Right renal cortex interstitium (tissue), 3 donors: ENCODE results near the gene RAB5B. TPM values are rescaled to one million over a fixed set of nuclear protein-coding genes. Genes with fewer than 3 reads are reported as not detected.

Experiments used
- DNase-seq, 3 donors: peaks; one replicate each; pipeline ENCODE4 v3.0.0-alpha.2; 2013; ENCODE audit warnings: low read depth in 3 of 3, low spot score in 2 of 3
- polyA plus RNA-seq, 3 donors: library from polyadenylated mRNA; unstranded; fragments of 120-200 nt; gene quantifications; one replicate each; pipeline ENCODE4 v1.2.1, GENCODE V29; 2013; ENCODE audit not compliant: insufficient read length in 3 of 3

Gene RAB5B
- polyA plus RNA-seq, 3 donors, result 160 to 162 (median 161) TPM

- DNase-seq, result peak in 2 of 3 donors; percentile 73 to 80
These were observed 33.7 kb upstream of the RAB5B start for GRCh38 chr12:55940065-55940732.

GRCh38 chr12:55942055-55942454, 31.8 kb upstream of the RAB5B start:
- DNase-seq, result no peak

GRCh38 chr12:55942577-55943136, 31.2 kb upstream of the RAB5B start:
- no peak for DNase-seq

- DNase-seq, result no peak
These were observed 27.3 kb upstream of the RAB5B start for GRCh38 chr12:55946553-55946952.

- DNase-seq, result no peak
These were observed 18.5 kb upstream of the RAB5B start for GRCh38 chr12:55955344-55955743.

GRCh38 chr12:55955800-55956508, 17.9 kb upstream of the RAB5B start:
- DNase-seq, result no peak

- no peak for DNase-seq
These were observed 16.6 kb upstream of the RAB5B start for GRCh38 chr12:55957106-55957859.

- no peak for DNase-seq
These were observed 10.1 kb upstream of the RAB5B start for GRCh38 chr12:55963760-55964159.

GRCh38 chr12:55965240-55965639, 8.6 kb upstream of the RAB5B start:
- DNase-seq, result no peak

- DNase-seq, result no peak
These were observed 7.9 kb upstream of the RAB5B start, which contains the start of gene PMEL for GRCh38 chr12:55965941-55966407. PMEL (minus strand) TSS chr12:55966042; CDS start chr12:55966011, 31 bp downstream.

- peak; percentile 72 to 85 (median 79) for DNase-seq
These were observed 7.2 kb upstream of the RAB5B start, which contains the start of gene CDK2 for GRCh38 chr12:55966408-55967281. CDK2 (plus strand) TSS chr12:55966830; CDS start chr12:55967009, 179 bp downstream.

GRCh38 chr12:55969356-55969755, 4.5 kb upstream of the RAB5B start:
- no peak for DNase-seq

- DNase-seq, result no peak
These were observed 3.1 kb upstream of the RAB5B start for GRCh38 chr12:55970775-55971174.

- no peak for DNase-seq
These were observed 1.8 kb upstream of the RAB5B start for GRCh38 chr12:55972042-55972441.

- DNase-seq, result no peak
These were observed 1.4 kb upstream of the RAB5B start for GRCh38 chr12:55972456-55972855.

GRCh38 chr12:55972911-55973598, 823 bp upstream of the RAB5B start:
- DNase-seq, result no peak

GRCh38 chr12:55974308-55974730, 441 bp downstream of the RAB5B start:
- no peak for DNase-seq

GRCh38 chr12:55978393-55978792, 4.5 kb downstream of the RAB5B start:
- DNase-seq, result no peak

- DNase-seq, result no peak
These were observed 5.2 kb downstream of the RAB5B start for GRCh38 chr12:55979069-55979468.
